Trophoblast cell (in vitro differentiated cells and primary cell): Measurements from ENCODE around the gene HTR3E.

Source experiments
- DNase-seq, 2 donors: peaks; one replicate each; pipeline ENCODE4 v3.0.0-alpha.2; 2016
- H2AFZ ChIP-seq: 2 replicates; pipeline ENCODE4 v1.6.1; 2013; ENCODE audit warnings: low read length, moderate library complexity, mild to moderate bottlenecking; ENCODE audit not compliant: insufficient read depth, poor library complexity
- H2AK5ac ChIP-seq: 2 replicates; pipeline ENCODE4 v1.6.1; 2013; ENCODE audit warnings: mild to moderate bottlenecking, low read length
- H2BK120ac ChIP-seq: 2 replicates; pipeline ENCODE4 v1.6.1; 2013; ENCODE audit warnings: low read length, mild to moderate bottlenecking, moderate library complexity; ENCODE audit not compliant: insufficient read depth, poor library complexity
- H2BK12ac ChIP-seq: 2 replicates; pipeline ENCODE4 v1.6.1; 2013; ENCODE audit warnings: mild to moderate bottlenecking, low read length, moderate library complexity
- H2BK5ac ChIP-seq: 2 replicates; pipeline ENCODE4 v1.6.1; 2013; ENCODE audit warnings: low read length, low read depth, moderate library complexity, mild to moderate bottlenecking; ENCODE audit not compliant: poor library complexity
- H3K14ac ChIP-seq: 2 replicates; pipeline ENCODE4 v1.6.1; 2013; ENCODE audit warnings: mild to moderate bottlenecking, low read length
- H3K18ac ChIP-seq: 2 replicates; pipeline ENCODE4 v1.6.1; 2013; ENCODE audit warnings: mild to moderate bottlenecking, low read length
- H3K23ac ChIP-seq: 2 replicates; pipeline ENCODE4 v1.6.1; 2013; ENCODE audit warnings: low read length
- H3K27ac ChIP-seq: 2 replicates; pipeline ENCODE4 v1.5.1; 2013; ENCODE audit warnings: low read depth, mild to moderate bottlenecking, inconsistent platforms, low read length, moderate library complexity
- H3K27me3 ChIP-seq: 2 replicates; pipeline ENCODE4 v1.6.1; 2013; ENCODE audit warnings: inconsistent platforms, mild to moderate bottlenecking, low read length, moderate library complexity; ENCODE audit not compliant: insufficient read depth
- H3K36me3 ChIP-seq, 2 experiments: 1 replicate in 1 of 2; 2 replicates in 1 of 2; pipeline ENCODE4 v1.6.1; 2013; ENCODE audit warnings: low read length in 2 of 2, mild to moderate bottlenecking in 2 of 2, moderate library complexity in 1 of 2; ENCODE audit not compliant: insufficient read depth in 2 of 2, control insufficient read depth in 1 of 2
- H3K4ac ChIP-seq: 2 replicates; pipeline ENCODE4 v1.6.1; 2013; ENCODE audit warnings: low read depth, mild to moderate bottlenecking, low read length, moderate library complexity
- H3K4me1 ChIP-seq, 2 experiments: 1 replicate in 1 of 2; 2 replicates in 1 of 2; pipeline ENCODE4 v1.6.1; 2013; ENCODE audit warnings: low read length in 2 of 2, mild to moderate bottlenecking in 2 of 2, moderate library complexity in 1 of 2; ENCODE audit not compliant: insufficient read depth in 2 of 2, control insufficient read depth in 1 of 2
- H3K4me2 ChIP-seq: 2 replicates; pipeline ENCODE4 v1.6.1; 2013; ENCODE audit warnings: inconsistent platforms, mild to moderate bottlenecking, low read length, moderate library complexity
- H3K4me3 ChIP-seq: 2 replicates; pipeline ENCODE4 v1.5.1; 2013; ENCODE audit warnings: mild to moderate bottlenecking, low read depth, low read length, inconsistent platforms
- H3K79me1 ChIP-seq: one replicate; pipeline ENCODE4 v1.6.1; 2013; ENCODE audit warnings: low read length
- H3K79me2 ChIP-seq: 2 replicates; pipeline ENCODE4 v1.6.1; 2013; ENCODE audit warnings: low read length, mild to moderate bottlenecking; ENCODE audit not compliant: control insufficient read depth, insufficient read depth, poor library complexity
- H3K9ac ChIP-seq: 2 replicates; pipeline ENCODE4 v1.6.1; 2013; ENCODE audit warnings: mild to moderate bottlenecking, low read length
- H3K9me3 ChIP-seq: 2 replicates; pipeline ENCODE4 v1.6.1; 2013; ENCODE audit warnings: low read depth, mild to moderate bottlenecking, control low read depth, inconsistent platforms, low read length; ENCODE audit not compliant: insufficient read depth
- H4K12ac ChIP-seq: 2 replicates; pipeline ENCODE4 v1.6.1; 2013; ENCODE audit warnings: low read depth, mild to moderate bottlenecking, low read length, moderate library complexity
- H4K8ac ChIP-seq: 2 replicates; pipeline ENCODE4 v1.6.1; 2013; ENCODE audit warnings: low read depth, mild to moderate bottlenecking, low read length, moderate library complexity
- H4K91ac ChIP-seq: one replicate; pipeline ENCODE4 v1.6.1; 2013; ENCODE audit warnings: low read depth, mild to moderate bottlenecking, low read length, moderate library complexity
- WGBS: extraction: QIAGEN DNeasy Blood & Tissue Kit; methylation state at CpG from one replicate; pipeline ENCODE4 v1.1.7; 2013; ENCODE audit warnings: missing lambda C conversion rate; ENCODE audit not compliant: insufficient read length, insufficient coverage; ENCODE audit errors: extremely low coverage; 5-methylcytosine and 5-hydroxymethylcytosine counted together

Gene HTR3E

GRCh38 chr3:184099806-184100686 is 3.2 kb downstream of the HTR3E start:
- no peak overlapping the region for H3K4me3 ChIP-seq
- no peaks in the 10 kb centered on the region for H3K9me3 ChIP-seq
- no peaks in the 10 kb centered on the region for H3K79me1 ChIP-seq
- no peak overlapping the region for H3K14ac ChIP-seq
- no peak overlapping the region for H2BK5ac ChIP-seq
- DNase-seq: peak; percentile 22 to 57
- no peak overlapping the region for H4K8ac ChIP-seq
- no peak overlapping the region for H2AFZ ChIP-seq
- H2AK5ac ChIP-seq: no peak overlapping the region
- H2BK120ac ChIP-seq: no peak overlapping the region
- no peaks in the 10 kb centered on the region for H3K27me3 ChIP-seq
- no peak overlapping the region for H2BK12ac ChIP-seq
- no peaks in the 10 kb centered on the region for H3K79me2 ChIP-seq
- H3K18ac ChIP-seq: no peak overlapping the region
- no peak overlapping the region for H4K91ac ChIP-seq
- H3K36me3 ChIP-seq: no peaks in the 10 kb centered on the region
- no peak overlapping the region for H3K23ac ChIP-seq
- WGBS: no CpG with 5 or more reads among the region's 24 CpGs
- no peaks in the 10 kb centered on the region for H3K4me1 ChIP-seq
- H3K27ac ChIP-seq: no peak overlapping the region
- H4K12ac ChIP-seq: no peak overlapping the region
- no peak overlapping the region for H3K9ac ChIP-seq
- H3K4ac ChIP-seq: no peak overlapping the region
- H3K4me2 ChIP-seq: no peak overlapping the region

- H3K4me3 ChIP-seq: no peak overlapping the region
- no peaks in the 10 kb centered on the region for H3K79me2 ChIP-seq
- no peaks in the 10 kb centered on the region for H3K27me3 ChIP-seq
- no peak overlapping the region for H2AK5ac ChIP-seq
- no peak for DNase-seq
- no peak overlapping the region for H2BK5ac ChIP-seq
- no peaks in the 10 kb centered on the region for H3K36me3 ChIP-seq
- no peak overlapping the region for H4K8ac ChIP-seq
- H3K14ac ChIP-seq: no peak overlapping the region
- H4K12ac ChIP-seq: no peak overlapping the region
- H3K23ac ChIP-seq: no peak overlapping the region
- H2BK120ac ChIP-seq: no peak overlapping the region
- no CpG with 5 or more reads among the region's 7 CpGs for WGBS
- no peak overlapping the region for H2AFZ ChIP-seq
- no peaks in the 10 kb centered on the region for H3K9me3 ChIP-seq
- H3K4me2 ChIP-seq: no peak overlapping the region
- H2BK12ac ChIP-seq: no peak overlapping the region
- no peaks in the 10 kb centered on the region for H3K79me1 ChIP-seq
- no peaks in the 10 kb centered on the region for H3K4me1 ChIP-seq
- H4K91ac ChIP-seq: no peak overlapping the region
- H3K4ac ChIP-seq: no peak overlapping the region
- H3K18ac ChIP-seq: no peak overlapping the region
- no peak overlapping the region for H3K9ac ChIP-seq
- no peak overlapping the region for H3K27ac ChIP-seq
These were observed 13.5 kb downstream of the HTR3E start for GRCh38 chr3:184110316-184110725.

DNA sequence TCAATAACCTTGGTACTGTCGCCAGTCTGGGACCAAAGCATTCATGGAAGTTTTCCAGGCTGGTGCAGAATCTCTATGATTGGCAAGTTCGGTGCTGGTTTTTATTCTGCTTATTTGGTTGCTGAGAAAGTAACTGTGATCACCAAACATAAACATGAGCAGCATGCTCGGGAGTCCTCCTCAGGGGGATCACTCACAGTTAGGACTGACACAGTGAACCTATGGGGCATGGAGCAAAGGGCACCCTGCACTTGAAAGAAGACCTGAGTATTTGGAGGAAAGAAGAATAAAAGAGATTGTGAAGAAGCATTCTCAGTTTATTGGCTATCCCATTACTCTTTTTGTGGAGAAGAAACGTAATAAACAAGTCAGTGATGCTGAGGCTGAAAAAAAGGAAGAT is 19.2 kb downstream of the HTR3E start:
- H4K91ac ChIP-seq: no peak overlapping the region
- no peaks in the 10 kb centered on the region for H3K9me3 ChIP-seq
- H3K14ac ChIP-seq: no peak overlapping the region
- H2BK5ac ChIP-seq: no peak overlapping the region
- no peak overlapping the region for H2BK12ac ChIP-seq
- WGBS: no CpG with 5 or more reads among the region's 4 CpGs
- no peak overlapping the region for H3K4me2 ChIP-seq
- H3K18ac ChIP-seq: no peak overlapping the region
- no peak overlapping the region for H3K23ac ChIP-seq
- no peak overlapping the region for H3K9ac ChIP-seq
- no peaks in the 10 kb centered on the region for H3K36me3 ChIP-seq
- no peaks in the 10 kb centered on the region for H3K27me3 ChIP-seq
- no peaks in the 10 kb centered on the region for H3K4me1 ChIP-seq
- no peak for DNase-seq
- H2AFZ ChIP-seq: no peak overlapping the region
- H2BK120ac ChIP-seq: no peak overlapping the region
- H3K79me1 ChIP-seq: no peaks in the 10 kb centered on the region
- no peak overlapping the region for H4K8ac ChIP-seq
- H3K4ac ChIP-seq: no peak overlapping the region
- no peak overlapping the region for H3K4me3 ChIP-seq
- no peak overlapping the region for H3K27ac ChIP-seq
- no peaks in the 10 kb centered on the region for H3K79me2 ChIP-seq
- H4K12ac ChIP-seq: no peak overlapping the region
- no peak overlapping the region for H2AK5ac ChIP-seq

DNA sequence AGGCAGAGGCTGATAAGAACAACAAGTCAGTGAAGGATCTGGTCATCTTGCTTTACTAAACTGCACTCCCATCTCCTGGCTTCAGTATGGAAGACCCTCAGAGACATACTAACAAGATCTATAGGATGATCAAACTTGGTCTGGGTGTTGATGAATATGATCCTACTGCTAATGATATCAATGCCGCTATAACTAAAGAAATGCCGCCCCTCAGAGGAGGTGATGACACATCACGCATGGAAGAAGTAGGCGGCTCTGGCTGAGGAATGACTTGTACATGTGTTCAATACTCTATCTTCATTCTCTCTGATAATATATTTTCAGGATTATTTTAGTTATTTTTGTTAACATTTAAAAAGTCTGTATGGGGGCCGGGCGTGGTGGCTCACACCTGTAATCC is 20.8 kb downstream of the HTR3E start:
- no peak overlapping the region for H4K91ac ChIP-seq

More for the DNA sequence above, 20.8 kb downstream of the HTR3E start:
- no peaks in the 10 kb centered on the region for H3K9me3 ChIP-seq
- no peaks in the 10 kb centered on the region for H3K79me1 ChIP-seq
- no peak overlapping the region for H3K14ac ChIP-seq
- no peak overlapping the region for H3K18ac ChIP-seq
- H3K27ac ChIP-seq: no peak overlapping the region
- no peak overlapping the region for H4K12ac ChIP-seq
- no peak overlapping the region for H2BK12ac ChIP-seq
- H3K9ac ChIP-seq: no peak overlapping the region
- H2BK120ac ChIP-seq: no peak overlapping the region
- no peak overlapping the region for H3K4me3 ChIP-seq
- no peak overlapping the region for H2BK5ac ChIP-seq
- no peak overlapping the region for H2AFZ ChIP-seq
- H3K36me3 ChIP-seq: no peaks in the 10 kb centered on the region
- no peak overlapping the region for H2AK5ac ChIP-seq
- DNase-seq: no peak
- H3K23ac ChIP-seq: no peak overlapping the region
- H4K8ac ChIP-seq: no peak overlapping the region
- H3K4ac ChIP-seq: no peak overlapping the region
- no peaks in the 10 kb centered on the region for H3K27me3 ChIP-seq
- no peak overlapping the region for H3K4me2 ChIP-seq
- no peaks in the 10 kb centered on the region for H3K4me1 ChIP-seq
- WGBS: no CpG with 5 or more reads among the region's 6 CpGs
- no peaks in the 10 kb centered on the region for H3K79me2 ChIP-seq
